GM18951 (cell line): Measurements from ENCODE around the gene MSH2.
"Not testable (repeated sequence)": the region's sequence is repeated elsewhere in the genome, so short reads cannot be mapped to it uniquely, and the experiment has no call there.

Experiments used
- POLR2A ChIP-seq: IDR thresholded peaks from 4 replicates; pipeline ENCODE4 v1.6.1; 2011; ENCODE audit warnings: mild to moderate bottlenecking; ENCODE audit not compliant: insufficient read length, insufficient read depth; ENCODE audit errors: extremely low read depth
- in situ Hi-C: fragments of 300-500 bp; cut with MboI; formaldehyde crosslinking; loops from one replicate; pipeline ENCODE4 v1.12.0; 2022; ENCODE audit warnings: low sequenced_read_pairs, mixed read lengths, inconsistent platforms; ENCODE audit not compliant: unreplicated experiment

MSH2 gene

DNA sequence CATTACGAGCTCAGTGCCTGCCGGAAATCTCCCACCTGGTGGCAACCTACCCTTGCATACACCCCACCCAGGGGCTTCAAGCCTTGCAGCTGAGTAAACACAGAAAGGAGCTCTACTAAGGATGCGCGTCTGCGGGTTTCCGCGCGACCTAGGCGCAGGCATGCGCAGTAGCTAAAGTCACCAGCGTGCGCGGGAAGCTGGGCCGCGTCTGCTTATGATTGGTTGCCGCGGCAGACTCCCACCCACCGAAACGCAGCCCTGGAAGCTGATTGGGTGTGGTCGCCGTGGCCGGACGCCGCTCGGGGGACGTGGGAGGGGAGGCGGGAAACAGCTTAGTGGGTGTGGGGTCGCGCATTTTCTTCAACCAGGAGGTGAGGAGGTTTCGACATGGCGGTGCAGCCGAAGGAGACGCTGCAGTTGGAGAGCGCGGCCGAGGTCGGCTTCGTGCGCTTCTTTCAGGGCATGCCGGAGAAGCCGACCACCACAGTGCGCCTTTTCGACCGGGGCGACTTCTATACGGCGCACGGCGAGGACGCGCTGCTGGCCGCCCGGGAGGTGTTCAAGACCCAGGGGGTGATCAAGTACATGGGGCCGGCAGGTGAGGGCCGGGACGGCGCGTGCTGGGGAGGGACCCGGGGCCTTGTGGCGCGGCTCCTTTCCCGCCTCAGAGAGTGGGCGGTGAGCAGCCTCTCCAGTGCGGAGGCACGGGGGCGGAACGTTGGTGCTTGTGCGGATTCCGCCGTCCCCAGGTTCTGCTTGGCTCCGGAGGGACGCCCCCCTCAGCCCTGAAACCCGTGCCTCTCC, at the start of gene MSH2:
Gene MSH2, plus strand, starts transcription at position 352 of the 804 bp plus-strand sequence. Its CDS starts 36 bp downstream, at position 388.
- in situ Hi-C loops: no loop called here
- TF ChIP-seq POLR2A: peak; percentile 73

DNA sequence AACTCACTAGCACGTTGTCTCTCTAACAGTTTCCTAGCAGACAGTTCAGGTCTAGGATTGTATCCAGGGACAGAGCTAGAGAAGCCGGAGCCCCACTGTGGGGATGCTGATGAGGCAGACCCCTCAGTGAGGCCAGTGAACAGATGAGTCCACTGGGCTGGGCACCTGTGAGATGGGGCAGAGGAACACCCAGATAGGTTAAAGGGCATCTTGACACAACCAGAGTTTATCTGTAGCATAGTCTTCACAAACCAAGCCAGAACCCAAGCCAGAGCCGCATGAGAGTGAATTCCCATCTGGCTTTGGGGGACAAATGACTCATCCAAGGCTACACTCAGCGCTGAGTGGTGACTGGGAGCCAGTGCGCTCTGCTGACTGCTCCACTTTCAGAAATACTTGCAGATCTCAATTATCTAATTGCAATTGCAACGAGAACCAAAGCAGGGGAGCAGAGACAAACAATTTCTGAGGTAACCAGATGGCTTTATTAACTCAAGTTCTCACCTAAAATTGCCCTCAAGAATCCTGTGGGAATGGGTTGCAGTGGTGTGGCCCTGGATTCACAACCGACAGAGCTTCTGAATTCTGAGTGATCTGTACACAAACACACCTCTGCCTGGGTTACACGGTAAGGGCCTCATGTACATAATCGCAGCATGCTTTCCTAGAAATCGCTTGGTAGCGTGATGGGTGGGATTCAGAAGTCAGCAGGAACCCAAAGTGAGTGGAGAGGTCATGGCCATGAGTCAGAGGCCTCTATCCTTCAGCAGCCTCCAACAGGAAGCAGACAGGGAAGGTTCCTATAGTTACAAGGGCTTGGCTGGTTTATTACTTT, 48.7 kb upstream of the MSH2 start:
- in situ Hi-C loops: no loop called here

DNA sequence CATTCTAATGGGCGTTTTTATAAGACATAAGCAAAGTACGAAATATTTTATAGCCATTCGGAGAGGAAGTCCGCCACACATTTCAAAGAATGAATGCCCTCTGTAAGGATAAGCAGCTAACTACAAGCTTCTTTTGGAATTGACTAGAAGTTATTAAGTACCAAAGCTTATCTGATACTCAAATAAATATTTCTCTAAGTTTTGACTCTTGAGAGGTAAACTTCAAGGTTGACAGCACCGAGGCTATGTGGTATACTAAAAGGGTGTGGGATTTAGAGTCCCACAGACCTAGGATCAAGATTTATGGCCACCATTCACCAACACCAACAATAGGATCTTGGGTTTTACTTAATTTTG, 48.1 kb upstream of the MSH2 start:
- in situ Hi-C loops: no loop called here
- TF ChIP-seq POLR2A: no peak

More for the DNA sequence above, 48.7 kb upstream of the MSH2 start:
- TF ChIP-seq POLR2A: no peak

DNA sequence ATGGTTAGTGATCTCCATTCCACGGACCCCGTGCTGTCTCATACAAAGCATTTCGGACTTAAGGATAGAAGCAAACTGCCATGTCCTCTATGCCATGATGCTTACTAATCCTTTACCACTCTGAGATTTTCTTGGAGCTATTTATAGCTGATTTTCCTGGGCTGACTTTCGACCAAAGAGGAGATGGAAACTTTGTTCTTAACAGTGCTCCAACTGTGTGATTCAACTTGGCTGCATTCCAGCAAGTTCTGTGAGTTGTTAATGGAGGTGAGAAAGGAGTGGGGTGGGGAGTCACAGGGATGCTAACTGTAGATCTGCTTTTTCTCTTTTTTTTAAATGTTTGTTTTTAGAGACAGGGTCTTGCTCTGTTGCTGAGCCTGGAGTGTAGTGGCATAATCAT, 45.5 kb upstream of the MSH2 start:
- in situ Hi-C loops: no loop called here

DNA sequence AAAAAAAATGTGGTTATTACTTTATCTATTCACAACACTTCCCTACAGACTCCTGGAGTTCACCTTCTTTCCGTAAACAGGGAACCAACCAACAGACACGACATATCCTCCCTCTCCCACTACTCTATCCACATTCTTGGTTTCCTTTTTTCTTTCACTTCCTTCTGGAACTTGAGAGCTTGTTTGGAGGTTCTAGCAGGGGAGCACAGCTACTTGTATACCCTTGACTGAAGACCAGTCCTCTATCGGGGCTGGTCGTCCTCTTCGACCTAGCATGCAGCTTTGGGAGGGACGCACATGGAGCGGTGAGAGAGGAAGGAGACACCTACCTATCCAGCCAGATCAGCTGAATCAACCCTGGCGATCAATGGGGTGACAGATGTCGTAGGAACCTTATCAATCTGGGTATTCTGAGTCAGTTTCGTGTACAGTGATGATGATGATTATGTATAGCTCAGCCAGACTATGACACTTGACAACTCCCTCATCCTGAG, 43.5 kb upstream of the MSH2 start:
- in situ Hi-C loops: no loop called here
- TF ChIP-seq POLR2A: no peak

More for the DNA sequence above, 45.5 kb upstream of the MSH2 start:
- TF ChIP-seq POLR2A: no peak

DNA sequence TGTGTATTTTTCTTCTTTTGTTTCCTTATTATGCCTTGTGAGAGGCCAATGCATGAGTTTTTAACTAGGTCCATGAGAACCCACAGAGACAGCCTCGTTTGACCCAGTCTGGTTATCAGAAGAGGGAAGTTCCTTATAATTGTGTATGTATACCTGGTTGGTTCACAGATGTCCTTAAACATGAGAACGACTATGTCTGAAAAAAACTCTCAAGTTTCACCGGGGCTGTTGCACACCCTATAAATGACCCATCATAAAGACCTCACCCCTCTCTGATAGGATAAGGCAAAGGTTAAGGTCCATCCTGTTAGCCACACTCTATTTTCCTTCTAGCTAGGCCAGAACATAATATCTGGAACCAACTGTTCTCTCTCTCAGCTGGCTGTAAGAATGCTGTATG, 42.7 kb upstream of the MSH2 start:
- TF ChIP-seq POLR2A: no peak
- in situ Hi-C loops: no loop called here

DNA sequence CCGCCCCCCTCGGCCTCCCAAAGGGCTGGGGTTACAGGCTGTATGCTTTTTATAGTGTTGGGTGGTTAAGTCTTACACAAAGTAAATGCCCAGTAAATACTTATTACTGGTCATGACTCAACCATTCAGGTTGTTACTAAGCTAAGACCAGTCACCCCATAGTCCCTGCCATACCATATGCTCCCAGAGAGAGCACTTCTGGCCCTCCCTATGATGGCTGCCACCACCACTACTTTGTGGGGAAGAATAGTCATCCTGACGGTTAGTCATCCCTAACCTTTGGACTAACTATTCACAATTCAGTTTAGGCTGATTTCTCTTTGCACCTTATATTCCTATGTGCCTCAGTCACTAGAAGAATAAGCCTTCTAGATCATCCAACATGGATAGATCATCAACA, 42.0 kb upstream of the MSH2 start:
- in situ Hi-C loops: no loop called here
- TF ChIP-seq POLR2A: no peak

DNA sequence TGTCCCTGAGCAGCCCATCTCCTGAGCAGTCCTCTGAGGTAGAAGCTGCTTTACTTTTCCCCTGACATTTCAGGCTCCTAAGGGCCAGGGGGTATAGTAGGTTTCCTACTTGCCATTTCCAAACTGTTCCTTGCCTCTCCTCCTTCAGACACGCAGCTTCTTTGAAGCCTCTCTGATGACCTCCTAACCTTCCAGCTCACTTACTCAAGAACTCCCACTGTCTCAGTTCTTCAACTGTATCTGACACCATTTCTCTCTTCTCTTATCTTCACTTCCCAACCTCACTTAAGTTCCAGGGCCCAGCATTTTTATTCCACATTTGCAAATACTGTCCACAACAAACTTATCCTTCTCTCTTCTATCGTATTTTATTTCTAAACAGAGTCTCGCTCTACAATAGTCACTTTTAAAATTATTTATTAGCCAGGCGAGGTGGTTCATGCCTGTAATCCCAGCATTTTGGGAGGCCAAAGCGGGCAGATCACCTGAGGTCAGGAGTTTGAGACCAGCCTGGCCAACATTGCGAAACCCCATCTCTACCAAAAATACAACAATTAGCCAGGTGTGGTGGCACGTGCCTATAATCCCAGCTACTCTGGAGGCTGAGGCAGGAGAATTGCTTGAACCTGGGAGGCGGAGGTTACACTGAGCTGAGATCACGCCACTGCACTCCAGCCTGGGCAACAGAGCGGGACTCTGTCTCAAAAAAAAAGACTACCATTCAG, 41.3 kb upstream of the MSH2 start:
- in situ Hi-C loops: not testable (repeated sequence)

DNA sequence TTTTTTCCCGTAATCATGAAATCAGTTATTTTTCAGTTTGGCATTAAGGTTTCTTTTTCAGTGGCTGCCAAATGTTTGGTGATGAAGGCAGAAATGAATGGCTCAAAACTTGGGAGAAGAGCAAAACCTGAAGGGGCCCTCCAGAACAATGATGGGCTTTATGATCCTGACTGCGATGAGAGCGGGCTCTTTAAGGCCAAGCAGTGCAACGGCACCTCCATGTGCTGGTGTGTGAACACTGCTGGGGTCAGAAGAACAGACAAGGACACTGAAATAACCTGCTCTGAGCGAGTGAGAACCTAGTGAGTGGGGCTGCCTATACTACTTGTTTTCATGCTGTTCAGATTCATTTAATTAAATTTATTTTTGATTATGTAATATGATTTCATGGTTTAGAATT, 29.2 kb upstream of the MSH2 start:
- no peak for TF ChIP-seq POLR2A
- in situ Hi-C loops: no loop called here

DNA sequence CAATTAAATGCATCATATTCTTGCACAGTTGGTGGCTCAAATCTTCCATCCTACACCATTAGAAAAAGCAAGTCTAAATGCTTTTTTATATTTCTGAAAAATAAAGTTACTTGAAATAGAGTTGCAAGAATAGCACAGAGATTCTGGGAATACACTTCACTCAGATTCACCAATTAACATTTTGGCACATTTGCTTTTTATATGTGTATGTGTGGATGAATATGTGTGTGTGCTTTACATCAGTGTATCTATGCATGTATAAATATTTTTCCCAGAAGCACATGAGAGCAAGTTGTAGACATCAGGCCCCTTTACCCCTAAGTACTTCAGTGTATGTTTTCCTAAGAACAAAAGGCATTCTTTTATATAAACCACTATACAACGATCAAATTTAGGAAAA, 27.6 kb upstream of the MSH2 start:
- in situ Hi-C loops: no loop called here
- no peak for TF ChIP-seq POLR2A

DNA sequence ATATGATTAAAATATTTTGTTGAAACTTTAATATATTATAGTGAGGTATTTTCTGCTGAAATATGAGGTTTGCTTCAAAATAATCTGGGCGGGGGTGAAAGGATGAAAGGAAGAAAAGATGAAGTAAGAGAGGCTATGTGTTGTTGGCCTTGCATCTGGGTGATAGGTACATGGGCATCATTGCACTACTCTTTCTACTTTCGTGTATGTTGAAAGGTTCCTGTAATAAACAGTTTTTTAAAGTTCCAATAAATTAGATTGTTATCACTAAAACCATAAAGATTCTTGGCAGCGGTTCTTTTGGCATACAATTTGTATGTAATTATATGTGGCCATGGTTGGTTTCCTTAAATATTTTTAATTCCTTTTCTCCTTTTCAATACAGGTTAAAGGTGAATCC, 23.6 kb upstream of the MSH2 start:
- no peak for TF ChIP-seq POLR2A
- in situ Hi-C loops: no loop called here

DNA sequence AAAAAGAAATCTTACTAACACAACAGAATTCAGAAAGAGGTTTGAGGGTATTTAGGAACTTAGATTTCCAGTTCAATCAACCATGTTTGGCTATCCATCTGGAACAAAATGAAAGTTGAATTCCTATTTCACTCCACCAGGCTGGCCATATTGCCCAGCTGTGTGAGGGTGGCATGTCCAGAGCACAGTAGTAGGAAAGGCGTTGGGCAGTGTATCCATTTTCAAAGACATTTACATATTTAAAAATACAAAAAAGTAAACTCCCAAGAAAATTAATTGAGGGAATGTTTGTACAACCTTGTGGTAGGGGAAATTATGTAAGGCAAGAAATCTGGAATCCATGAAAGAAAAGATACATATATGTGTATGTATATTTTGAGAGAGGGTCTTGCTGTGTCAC, 21.5 kb upstream of the MSH2 start:
- in situ Hi-C loops: no loop called here
- TF ChIP-seq POLR2A: no peak

DNA sequence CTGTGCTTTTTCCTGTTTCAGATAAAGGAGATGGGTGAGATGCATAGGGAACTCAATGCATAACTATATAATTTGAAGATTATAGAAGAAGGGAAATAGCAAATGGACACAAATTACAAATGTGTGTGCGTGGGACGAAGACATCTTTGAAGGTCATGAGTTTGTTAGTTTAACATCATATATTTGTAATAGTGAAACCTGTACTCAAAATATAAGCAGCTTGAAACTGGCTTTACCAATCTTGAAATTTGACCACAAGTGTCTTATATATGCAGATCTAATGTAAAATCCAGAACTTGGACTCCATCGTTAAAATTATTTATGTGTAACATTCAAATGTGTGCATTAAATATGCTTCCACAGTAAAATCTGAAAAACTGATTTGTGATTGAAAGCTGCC, 16.4 kb upstream of the MSH2 start:
- in situ Hi-C loops: loop anchor here (5.0 kb wide), 1 partner anchor 39 kb away; no protein-coding TSS in a partner anchor
- TF ChIP-seq POLR2A: no peak
